ENCODE measurements around the gene DOCK2. TPM values are rescaled to one million over a fixed set of nuclear protein-coding genes. Genes with fewer than 3 reads are reported as not detected.

DOCK2 gene
- total and polyA plus RNA-seq, 4 donors = 1.6 to 53.7 (median 21.6) TPM

- 72 to 76% methylated on average over 1 of the region's 1 CpG for WGBS, 2 donors
- H3K4me1 ChIP-seq (ENCODE audit: control insufficient read depth in 1 of 2, insufficient read depth in 2 of 2, low read length in 2 of 2) = no peaks in the 10 kb centered on the region
- no peak overlapping the region for H3K27ac ChIP-seq (ENCODE audit: low read depth in 1 of 2, low read length in 2 of 2)
- no peaks in the 10 kb centered on the region for H3K27me3 ChIP-seq (ENCODE audit: control insufficient read depth in 1 of 2, insufficient read depth in 2 of 2, low read length in 1 of 2)
- DNase-seq (no peak), ATAC-seq (ENCODE audit: low FRiP score) (no peak)
- peaks cover 4% of the 10 kb centered on the region for H3K9me3 ChIP-seq (ENCODE audit: control insufficient read depth, low read length)
- intact Hi-C loops (cut with DNase I) = no loop called here
- H3K4me3 ChIP-seq (ENCODE audit: low read length in 2 of 2) = no peak overlapping the region
- no peaks in the 10 kb centered on the region for H3K36me3 ChIP-seq (ENCODE audit: control insufficient read depth in 1 of 2, insufficient read depth in 2 of 2, low read length in 1 of 2)
These were observed 489.6 kb downstream of the DOCK2 start for GRCh38 chr5:170126626-170127025.

- H3K4me1 ChIP-seq (ENCODE audit: control insufficient read depth in 1 of 2, insufficient read depth in 2 of 2, low read length in 2 of 2) = no peaks in the 10 kb centered on the region
- DNase-seq = no peak
- no peak overlapping the region for H3K4me3 ChIP-seq (ENCODE audit: low read length in 2 of 2)
- intact Hi-C loops (cut with DNase I) = no loop called here
- peaks cover 0 to 2% of the 10 kb centered on the region in 2 donors for H3K27me3 ChIP-seq (ENCODE audit: control insufficient read depth in 1 of 2, insufficient read depth in 2 of 2, low read length in 1 of 2)
- no peaks in the 10 kb centered on the region for H3K36me3 ChIP-seq (ENCODE audit: control insufficient read depth in 1 of 2, insufficient read depth in 2 of 2, low read length in 1 of 2)
- 72 to 75% methylated on average over 3 of the region's 3 CpGs for WGBS, 2 donors
- H3K27ac ChIP-seq (ENCODE audit: low read depth in 1 of 2, low read length in 2 of 2) = no peak overlapping the region
- H3K9me3 ChIP-seq (ENCODE audit: control insufficient read depth, low read length) = peaks cover 1% of the 10 kb centered on the region
- no peak for ATAC-seq (ENCODE audit: low FRiP score)
These were observed 494.2 kb downstream of the DOCK2 start for GRCh38 chr5:170131235-170131634.

DNA sequence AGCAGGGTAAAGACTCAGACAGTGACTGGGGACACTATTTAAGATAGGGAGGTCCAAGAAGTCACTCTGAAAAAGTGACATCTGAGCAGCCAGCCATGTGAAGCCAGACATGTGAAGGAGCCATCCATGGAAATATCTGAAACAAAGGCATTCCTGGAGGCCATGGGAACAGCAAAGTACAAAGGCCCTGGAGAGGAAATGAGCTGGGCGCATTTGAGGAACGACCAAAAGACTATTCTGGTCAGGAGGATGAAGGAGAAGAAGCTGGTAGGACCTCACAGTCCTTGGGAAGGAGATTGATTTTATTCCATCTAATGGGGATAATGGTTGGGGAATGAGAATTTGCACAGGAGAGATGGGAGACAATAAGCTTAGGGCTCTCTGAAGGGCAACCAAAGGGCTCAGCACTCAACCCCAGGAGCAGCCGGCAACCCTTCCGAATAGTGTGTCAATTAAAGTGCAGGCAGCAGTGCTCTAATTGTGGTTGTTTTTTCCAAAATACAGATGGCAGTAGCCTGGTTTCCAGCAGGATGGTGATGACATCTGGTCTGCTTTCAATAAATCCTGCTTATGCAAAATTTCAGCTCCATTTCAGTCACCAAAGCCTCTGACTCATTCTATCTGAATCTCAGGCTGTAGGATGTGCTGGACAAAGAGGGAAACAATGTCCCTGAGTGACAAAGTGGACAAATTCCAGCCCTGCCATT is 495.3 kb downstream of the DOCK2 start:
- H3K27me3 ChIP-seq (ENCODE audit: control insufficient read depth in 1 of 2, insufficient read depth in 2 of 2, low read length in 1 of 2) = peaks cover 0 to 2% of the 10 kb centered on the region in 2 donors
- H3K27ac ChIP-seq (ENCODE audit: low read depth in 1 of 2, low read length in 2 of 2) = no peak overlapping the region
- DNase-seq (no peak), ATAC-seq (ENCODE audit: low FRiP score) (no peak)
- H3K36me3 ChIP-seq (ENCODE audit: control insufficient read depth in 1 of 2, insufficient read depth in 2 of 2, low read length in 1 of 2) = no peaks in the 10 kb centered on the region
- H3K4me3 ChIP-seq (ENCODE audit: low read length in 2 of 2) = no peak overlapping the region
- WGBS, 2 donors = 69% methylated on average over 4 of the region's 4 CpGs
- intact Hi-C loops (cut with DNase I) = no loop called here
- peaks cover 1% of the 10 kb centered on the region for H3K9me3 ChIP-seq (ENCODE audit: control insufficient read depth, low read length)
- no peaks in the 10 kb centered on the region for H3K4me1 ChIP-seq (ENCODE audit: control insufficient read depth in 1 of 2, insufficient read depth in 2 of 2, low read length in 2 of 2)

Small RNA genes lying within 50 kb of the gene (microRNA-seq; reads per million reads assigned to microRNA genes)
- gene MIR378E = 0 reads per million in 2 donors

Other genes with a start within 250 kb of the DOCK2 start
- 1 to 10 TPM; 5.4 to 6.4 TPM for gene SPDL1, start 53.5 kb upstream of the DOCK2 start, total RNA-seq
- gene SPDL1, start 53.5 kb upstream of the DOCK2 start, polyA plus RNA-seq = 1 to 10 TPM; 3.9 to 4.6 TPM